ENCODE measurements around the gene CFAP65.

CFAP65 gene

GRCh38 chr2:219041252-219041651, at the start of gene CFAP65:
Gene CFAP65 (minus strand): TSS chr2:219041516. CDS start chr2:219039048, 2,468 bp downstream.
- Histone ChIP-seq H3K27me3 (ENCODE audit: control insufficient read depth, insufficient read depth, low read length) (peaks cover 8% of the 10 kb centered on the region), H3K27ac (ENCODE audit: low read depth, low read length) (no peak within 1 kb of the TSS), H3K4me3 (ENCODE audit: low read length) (no peak within 1 kb of the TSS), H3K9ac (ENCODE audit: low read length) (no peak within 1 kb of the TSS), H3K36me3 (ENCODE audit: control insufficient read depth, insufficient read depth, low read length) (no peaks in the 10 kb centered on the region), H3K4me1 (ENCODE audit: control insufficient read depth, insufficient read depth, low read length) (no peaks in the 10 kb centered on the region)

DNA sequence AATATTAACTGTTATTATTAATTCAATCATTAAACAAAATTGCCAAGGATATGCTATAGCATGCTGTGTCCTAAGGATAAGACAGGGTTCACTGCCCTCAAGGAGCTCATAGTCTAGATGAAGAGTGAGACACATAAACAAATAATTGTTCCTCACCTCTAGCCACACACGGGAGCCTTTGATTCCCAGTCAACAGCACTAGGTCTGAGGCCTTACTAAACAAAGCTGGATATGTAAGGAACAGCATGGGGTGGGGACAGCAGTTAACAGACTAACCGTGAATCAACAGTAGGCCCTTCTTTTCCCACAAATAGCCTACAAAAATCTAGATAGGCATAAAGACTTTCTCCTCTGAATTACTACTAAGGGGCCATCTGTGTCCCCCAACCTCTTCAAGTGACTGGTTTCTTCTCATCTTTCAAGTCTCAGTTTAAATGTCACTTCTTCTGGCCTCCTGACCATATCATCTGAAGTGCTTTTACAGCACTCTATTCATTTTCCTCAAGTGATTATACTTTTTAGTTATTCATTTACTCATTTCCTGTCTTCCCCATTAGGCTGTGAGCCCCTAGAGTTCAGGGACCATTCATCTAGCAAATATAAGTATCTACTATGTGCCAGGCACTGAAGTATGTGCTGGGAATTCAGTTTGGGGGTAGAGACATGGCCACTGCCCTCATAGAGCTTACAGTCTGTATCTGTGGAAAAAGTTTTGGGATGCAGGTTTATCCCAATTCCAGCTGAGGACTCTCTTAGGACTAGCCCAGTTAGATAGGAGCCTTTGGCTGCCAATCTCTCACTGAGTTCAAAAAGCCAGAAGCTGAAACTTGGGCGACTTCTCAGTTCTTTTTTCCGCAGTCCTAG, 49.4 kb upstream of the CFAP65 start:
- H3K36me3 ChIP-seq (ENCODE audit: control insufficient read depth, insufficient read depth, low read length), result no peaks in the 10 kb centered on the region
- no peaks in the 10 kb centered on the region for H3K27me3 ChIP-seq (ENCODE audit: control insufficient read depth, insufficient read depth, low read length)
- H3K27ac ChIP-seq (ENCODE audit: low read depth, low read length), result no peak overlapping the region
- H3K9ac ChIP-seq (ENCODE audit: low read length), result no peak overlapping the region
- H3K4me1 ChIP-seq (ENCODE audit: control insufficient read depth, insufficient read depth, low read length), result no peaks in the 10 kb centered on the region
- H3K4me3 ChIP-seq (ENCODE audit: low read length), result no peak overlapping the region

- H3K9ac ChIP-seq (ENCODE audit: low read length), result no peak overlapping the region
- no peak overlapping the region for H3K4me3 ChIP-seq (ENCODE audit: low read length)
- no peaks in the 10 kb centered on the region for H3K36me3 ChIP-seq (ENCODE audit: control insufficient read depth, insufficient read depth, low read length)
- no peak overlapping the region for H3K27ac ChIP-seq (ENCODE audit: low read depth, low read length)
- no peaks in the 10 kb centered on the region for H3K4me1 ChIP-seq (ENCODE audit: control insufficient read depth, insufficient read depth, low read length)
- H3K27me3 ChIP-seq (ENCODE audit: control insufficient read depth, insufficient read depth, low read length), result no peaks in the 10 kb centered on the region
Observed at GRCh38 chr2:219089330-219089729, 48.0 kb upstream of the CFAP65 start.

GRCh38 chr2:219087848-219088247, 46.5 kb upstream of the CFAP65 start:
- Histone ChIP-seq H3K4me1 (ENCODE audit: control insufficient read depth, insufficient read depth, low read length) (no peaks in the 10 kb centered on the region), H3K4me3 (ENCODE audit: low read length) (no peak overlapping the region), H3K36me3 (ENCODE audit: control insufficient read depth, insufficient read depth, low read length) (no peaks in the 10 kb centered on the region), H3K9ac (ENCODE audit: low read length) (no peak overlapping the region), H3K27ac (ENCODE audit: low read depth, low read length) (no peak overlapping the region), H3K27me3 (ENCODE audit: control insufficient read depth, insufficient read depth, low read length) (no peaks in the 10 kb centered on the region)

DNA sequence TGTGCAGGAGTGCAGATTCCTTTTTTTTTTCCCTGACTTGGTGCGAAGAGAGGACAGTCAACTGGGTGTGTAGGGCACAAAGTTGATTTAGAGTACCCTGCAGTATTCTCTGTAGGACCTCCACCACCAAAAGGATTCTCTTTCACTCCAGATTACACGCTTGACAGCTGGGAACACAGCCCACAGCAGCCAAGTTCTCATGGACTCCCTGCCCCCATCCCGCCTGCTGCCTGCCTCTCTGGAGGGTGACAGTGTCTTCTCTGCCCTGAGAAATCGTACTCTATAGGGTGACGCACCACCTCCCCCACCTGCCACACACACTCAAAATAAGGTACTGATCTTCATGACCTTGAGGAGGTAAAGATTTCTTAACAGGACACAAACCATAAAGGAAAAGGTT, 46.0 kb upstream of the CFAP65 start:
- H3K27ac ChIP-seq (ENCODE audit: low read depth, low read length), result no peak overlapping the region
- no peak overlapping the region for H3K9ac ChIP-seq (ENCODE audit: low read length)
- H3K27me3 ChIP-seq (ENCODE audit: control insufficient read depth, insufficient read depth, low read length), result no peaks in the 10 kb centered on the region
- H3K36me3 ChIP-seq (ENCODE audit: control insufficient read depth, insufficient read depth, low read length), result no peaks in the 10 kb centered on the region
- H3K4me3 ChIP-seq (ENCODE audit: low read length), result no peak overlapping the region
- H3K4me1 ChIP-seq (ENCODE audit: control insufficient read depth, insufficient read depth, low read length), result no peaks in the 10 kb centered on the region

- Histone ChIP-seq H3K4me1 (ENCODE audit: control insufficient read depth, insufficient read depth, low read length) (no peaks in the 10 kb centered on the region), H3K9ac (ENCODE audit: low read length) (no peak overlapping the region), H3K27ac (ENCODE audit: low read depth, low read length) (no peak overlapping the region), H3K4me3 (ENCODE audit: low read length) (no peak overlapping the region), H3K36me3 (ENCODE audit: control insufficient read depth, insufficient read depth, low read length) (no peaks in the 10 kb centered on the region), H3K27me3 (ENCODE audit: control insufficient read depth, insufficient read depth, low read length) (no peaks in the 10 kb centered on the region)
Observed at GRCh38 chr2:219086196-219086595, 44.9 kb upstream of the CFAP65 start.

DNA sequence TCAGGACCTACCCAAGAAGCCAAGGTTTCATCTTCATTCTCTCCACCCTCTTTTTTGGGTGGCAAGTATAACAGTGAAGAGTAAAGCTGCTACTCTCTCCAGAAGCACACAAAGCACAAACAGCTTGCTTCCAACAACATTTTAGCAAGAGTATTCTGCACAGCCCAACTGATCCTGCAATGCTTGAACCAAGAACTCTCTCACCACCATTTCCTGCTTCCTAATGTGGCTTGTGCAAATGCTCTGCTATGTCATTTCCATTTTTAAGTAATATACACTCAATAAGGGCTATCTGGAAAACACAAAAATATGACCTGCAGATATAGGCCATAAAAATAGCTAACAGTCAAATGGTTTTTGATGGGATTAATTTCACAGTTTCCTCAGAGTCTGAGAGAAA, 43.5 kb upstream of the CFAP65 start:
- no peak overlapping the region for H3K9ac ChIP-seq (ENCODE audit: low read length)
- H3K27ac ChIP-seq (ENCODE audit: low read depth, low read length), result no peak overlapping the region
- no peaks in the 10 kb centered on the region for H3K27me3 ChIP-seq (ENCODE audit: control insufficient read depth, insufficient read depth, low read length)
- no peaks in the 10 kb centered on the region for H3K36me3 ChIP-seq (ENCODE audit: control insufficient read depth, insufficient read depth, low read length)
- no peak overlapping the region for H3K4me3 ChIP-seq (ENCODE audit: low read length)
- no peaks in the 10 kb centered on the region for H3K4me1 ChIP-seq (ENCODE audit: control insufficient read depth, insufficient read depth, low read length)

DNA sequence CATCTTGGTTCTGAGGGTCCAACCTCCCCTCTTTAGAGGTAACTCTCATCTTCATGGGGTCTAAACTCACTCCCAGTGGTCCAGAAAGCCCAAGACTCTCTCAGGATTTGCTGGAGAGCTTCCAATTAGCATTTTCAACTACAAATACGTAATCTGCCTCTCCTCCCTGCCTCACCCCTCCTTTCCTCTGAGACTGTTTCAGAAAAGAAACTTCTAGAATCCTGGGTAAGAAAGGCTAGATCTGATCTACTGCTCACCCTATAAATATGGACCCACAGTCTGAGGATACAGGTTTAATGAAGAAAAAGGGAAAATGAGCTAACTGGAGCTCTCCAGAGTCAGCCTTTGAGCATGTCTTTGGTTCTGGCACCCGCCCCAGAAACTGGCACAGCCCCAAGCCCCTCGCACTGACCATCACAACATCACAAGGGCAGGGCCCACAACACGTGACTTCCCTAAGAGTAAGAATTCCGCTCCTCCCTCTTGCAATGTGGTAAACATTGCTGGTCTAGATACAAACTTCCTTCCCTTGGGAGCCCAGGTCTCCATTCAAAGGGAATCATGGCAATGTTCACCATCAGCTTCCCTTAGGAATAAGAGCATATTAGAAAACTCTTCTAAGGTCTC, 41.1 kb upstream of the CFAP65 start:
- H3K36me3 ChIP-seq (ENCODE audit: control insufficient read depth, insufficient read depth, low read length), result no peaks in the 10 kb centered on the region
- H3K9ac ChIP-seq (ENCODE audit: low read length), result no peak overlapping the region
- no peak overlapping the region for H3K4me3 ChIP-seq (ENCODE audit: low read length)
- H3K27me3 ChIP-seq (ENCODE audit: control insufficient read depth, insufficient read depth, low read length), result no peaks in the 10 kb centered on the region
- no peak overlapping the region for H3K27ac ChIP-seq (ENCODE audit: low read depth, low read length)
- no peaks in the 10 kb centered on the region for H3K4me1 ChIP-seq (ENCODE audit: control insufficient read depth, insufficient read depth, low read length)

DNA sequence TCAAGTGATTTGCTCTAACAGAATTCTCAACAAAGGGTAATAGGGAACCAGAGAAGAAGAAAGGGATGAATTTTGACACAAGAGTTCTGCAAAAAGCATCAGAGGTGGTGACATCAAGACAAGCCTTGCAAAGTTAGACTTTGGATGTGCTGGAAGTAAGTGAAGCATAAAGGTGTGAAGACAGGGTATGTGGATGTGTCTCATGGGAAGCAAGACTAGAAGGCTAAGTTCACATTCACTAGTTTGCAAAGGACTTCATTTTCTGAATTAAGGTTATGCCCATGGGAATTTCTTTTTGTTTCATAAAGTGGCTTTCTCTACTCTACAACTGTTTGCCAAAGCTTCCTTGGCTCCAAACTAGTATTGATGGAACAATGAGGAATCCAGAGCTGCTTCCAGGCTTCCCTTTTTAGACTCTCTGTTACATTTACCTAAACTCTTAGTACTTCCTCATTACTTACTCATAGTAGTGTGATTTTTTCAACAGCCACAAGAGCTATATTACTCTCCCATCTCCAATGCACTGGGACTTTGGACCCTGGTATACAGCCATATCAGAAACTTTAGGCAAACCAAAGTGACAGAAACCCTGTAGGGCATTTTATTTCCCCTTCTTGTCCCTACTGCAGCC, 40.5 kb upstream of the CFAP65 start:
- no peak overlapping the region for H3K9ac ChIP-seq (ENCODE audit: low read length)
- no peaks in the 10 kb centered on the region for H3K4me1 ChIP-seq (ENCODE audit: control insufficient read depth, insufficient read depth, low read length)
- no peak overlapping the region for H3K27ac ChIP-seq (ENCODE audit: low read depth, low read length)
- H3K4me3 ChIP-seq (ENCODE audit: low read length), result no peak overlapping the region
- no peaks in the 10 kb centered on the region for H3K27me3 ChIP-seq (ENCODE audit: control insufficient read depth, insufficient read depth, low read length)
- H3K36me3 ChIP-seq (ENCODE audit: control insufficient read depth, insufficient read depth, low read length), result peaks cover 6% of the 10 kb centered on the region

DNA sequence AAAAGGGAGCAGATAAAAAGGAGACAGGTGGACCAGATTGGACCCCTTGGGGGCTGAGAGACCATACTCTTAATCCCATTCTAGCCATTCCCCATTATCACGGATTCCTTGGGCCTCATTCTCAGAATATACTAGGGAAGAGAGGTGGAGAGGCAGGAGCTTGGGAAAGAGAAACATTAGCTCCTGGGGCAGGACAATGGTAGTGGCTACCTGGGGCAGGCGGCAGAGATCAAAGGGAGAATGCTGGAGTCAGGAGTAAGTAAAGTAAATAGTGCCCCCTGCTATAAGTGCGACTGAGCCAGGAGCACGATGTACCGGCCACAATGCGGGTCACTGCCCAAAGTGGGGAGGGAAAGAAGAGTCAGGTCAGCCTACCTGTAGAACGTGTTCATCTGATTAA, 39.8 kb upstream of the CFAP65 start:
- Histone ChIP-seq H3K27ac (ENCODE audit: low read depth, low read length) (no peak overlapping the region), H3K36me3 (ENCODE audit: control insufficient read depth, insufficient read depth, low read length) (peaks cover 8% of the 10 kb centered on the region), H3K9ac (ENCODE audit: low read length) (no peak overlapping the region)

DNA sequence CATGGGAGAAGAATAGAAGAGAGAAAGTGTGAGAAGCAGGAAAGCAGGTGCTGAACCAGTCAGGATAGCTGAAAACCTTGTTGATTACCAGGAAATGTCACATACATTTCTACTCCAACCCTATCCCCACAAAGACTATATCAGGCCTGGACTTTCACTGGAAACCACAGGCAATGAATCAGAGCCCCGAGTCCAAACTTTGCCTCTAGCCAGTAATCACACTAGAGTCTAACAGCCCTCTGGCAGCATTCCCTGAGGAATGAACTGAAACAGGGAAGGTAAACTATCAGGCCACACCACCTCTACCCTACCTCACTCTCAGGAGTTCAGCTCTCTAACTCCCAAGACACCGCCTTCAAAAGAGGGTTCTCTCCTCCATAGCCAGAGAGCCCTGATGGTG, 38.1 kb upstream of the CFAP65 start:
- peaks cover 11% of the 10 kb centered on the region for H3K36me3 ChIP-seq (ENCODE audit: control insufficient read depth, insufficient read depth, low read length)
- H3K9ac ChIP-seq (ENCODE audit: low read length), result no peak overlapping the region
- H3K27ac ChIP-seq (ENCODE audit: low read depth, low read length), result no peak overlapping the region
- H3K4me1 ChIP-seq (ENCODE audit: control insufficient read depth, insufficient read depth, low read length), result no peaks in the 10 kb centered on the region
- H3K27me3 ChIP-seq (ENCODE audit: control insufficient read depth, insufficient read depth, low read length), result no peaks in the 10 kb centered on the region
- no peak overlapping the region for H3K4me3 ChIP-seq (ENCODE audit: low read length)

More for the DNA sequence above, 39.8 kb upstream of the CFAP65 start:
- no peaks in the 10 kb centered on the region for H3K27me3 ChIP-seq (ENCODE audit: control insufficient read depth, insufficient read depth, low read length)
- H3K4me1 ChIP-seq (ENCODE audit: control insufficient read depth, insufficient read depth, low read length), result no peaks in the 10 kb centered on the region
- no peak overlapping the region for H3K4me3 ChIP-seq (ENCODE audit: low read length)

- Histone ChIP-seq H3K36me3 (ENCODE audit: control insufficient read depth, insufficient read depth, low read length) (peaks cover 11% of the 10 kb centered on the region), H3K27ac (ENCODE audit: low read depth, low read length) (no peak overlapping the region), H3K27me3 (ENCODE audit: control insufficient read depth, insufficient read depth, low read length) (no peaks in the 10 kb centered on the region), H3K9ac (ENCODE audit: low read length) (no peak overlapping the region), H3K4me3 (ENCODE audit: low read length) (no peak overlapping the region), H3K4me1 (ENCODE audit: control insufficient read depth, insufficient read depth, low read length) (no peaks in the 10 kb centered on the region)
Observed at GRCh38 chr2:219078951-219079350, 37.6 kb upstream of the CFAP65 start.

Measured in rectal smooth muscle tissue (tissue), 1 donor.